HuH-7.5 (cell line): ENCODE results near the gene RDH13.
"Not testable (repeated sequence)": the region's sequence is repeated elsewhere in the genome, so short reads cannot be mapped to it uniquely, and the experiment has no call there.

Experiments
- DNase-seq: peaks from one replicate; pipeline ENCODE4 v3.0.0; 2011; ENCODE audit warnings: low spot score

The RDH13 gene, protein sequence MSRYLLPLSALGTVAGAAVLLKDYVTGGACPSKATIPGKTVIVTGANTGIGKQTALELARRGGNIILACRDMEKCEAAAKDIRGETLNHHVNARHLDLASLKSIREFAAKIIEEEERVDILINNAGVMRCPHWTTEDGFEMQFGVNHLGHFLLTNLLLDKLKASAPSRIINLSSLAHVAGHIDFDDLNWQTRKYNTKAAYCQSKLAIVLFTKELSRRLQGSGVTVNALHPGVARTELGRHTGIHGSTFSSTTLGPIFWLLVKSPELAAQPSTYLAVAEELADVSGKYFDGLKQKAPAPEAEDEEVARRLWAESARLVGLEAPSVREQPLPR

DNA sequence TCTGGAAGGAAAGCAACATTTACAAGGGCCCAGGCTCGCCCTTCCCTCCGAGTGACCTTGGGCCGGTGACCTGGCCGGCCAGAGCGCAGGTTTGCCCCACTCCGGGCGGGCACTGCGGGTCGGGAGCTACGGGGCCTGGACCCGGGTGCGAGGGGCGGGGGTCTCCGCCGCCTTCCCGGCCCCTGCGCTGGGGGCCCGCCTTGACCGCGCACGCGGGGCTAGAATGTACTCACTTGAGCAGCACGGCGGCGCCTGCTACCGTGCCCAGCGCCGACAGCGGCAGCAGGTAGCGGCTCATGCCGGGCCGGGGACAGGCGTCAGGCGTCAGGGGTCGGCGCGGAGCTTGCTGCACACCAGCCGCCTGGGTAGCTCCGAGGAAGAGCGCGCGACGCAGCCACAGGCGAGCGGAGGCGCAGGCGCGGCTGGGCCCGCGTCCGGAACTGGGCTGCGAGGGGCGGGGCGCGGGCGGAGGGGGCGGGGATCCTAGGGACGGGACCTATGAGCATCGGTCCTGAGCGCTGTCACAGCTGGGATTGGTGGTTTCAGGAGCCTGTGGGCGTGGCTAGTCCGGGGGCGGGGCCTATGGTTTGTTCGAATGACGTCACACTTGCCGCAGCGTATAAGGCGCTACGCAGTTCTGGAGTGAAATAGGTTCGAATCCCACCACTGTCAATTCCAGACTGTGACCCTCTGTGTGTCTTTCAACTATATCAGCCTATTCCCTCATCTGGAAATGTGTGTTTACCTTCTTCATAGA, at the start of gene RDH13:
RDH13 (minus strand) TSS at position 414 of the 757 bp plus-strand sequence; CDS start at position 298, 116 bp downstream.
- DNase-seq: peak; percentile 96

DNA sequence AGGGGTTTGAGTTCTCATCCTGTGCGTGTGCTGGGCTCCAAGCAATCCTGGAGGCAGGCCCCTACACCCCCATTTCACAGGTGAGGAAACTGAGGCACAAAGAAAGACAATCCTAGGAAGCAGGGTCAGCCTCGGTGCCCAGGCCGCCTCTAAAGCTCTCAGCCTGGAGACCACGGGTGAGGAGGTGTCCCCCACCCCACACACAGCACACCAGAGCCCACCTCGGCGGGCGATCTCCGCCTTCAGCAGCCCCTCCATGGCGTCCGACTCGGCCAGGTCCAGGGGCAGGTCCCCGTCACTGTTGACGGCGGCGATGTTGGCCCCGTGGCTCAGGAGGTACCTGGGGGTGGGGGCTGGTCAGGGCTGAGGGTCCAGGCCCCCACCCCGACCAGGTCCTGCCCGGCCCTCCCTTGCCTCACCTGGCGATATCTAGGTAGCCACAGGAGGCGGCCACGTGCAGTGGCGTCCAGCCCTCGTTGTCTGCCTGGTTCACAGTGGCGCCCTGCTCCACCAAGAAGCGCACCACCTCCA, 49.4 kb upstream of the RDH13 start:
- no peak for DNase-seq

DNA sequence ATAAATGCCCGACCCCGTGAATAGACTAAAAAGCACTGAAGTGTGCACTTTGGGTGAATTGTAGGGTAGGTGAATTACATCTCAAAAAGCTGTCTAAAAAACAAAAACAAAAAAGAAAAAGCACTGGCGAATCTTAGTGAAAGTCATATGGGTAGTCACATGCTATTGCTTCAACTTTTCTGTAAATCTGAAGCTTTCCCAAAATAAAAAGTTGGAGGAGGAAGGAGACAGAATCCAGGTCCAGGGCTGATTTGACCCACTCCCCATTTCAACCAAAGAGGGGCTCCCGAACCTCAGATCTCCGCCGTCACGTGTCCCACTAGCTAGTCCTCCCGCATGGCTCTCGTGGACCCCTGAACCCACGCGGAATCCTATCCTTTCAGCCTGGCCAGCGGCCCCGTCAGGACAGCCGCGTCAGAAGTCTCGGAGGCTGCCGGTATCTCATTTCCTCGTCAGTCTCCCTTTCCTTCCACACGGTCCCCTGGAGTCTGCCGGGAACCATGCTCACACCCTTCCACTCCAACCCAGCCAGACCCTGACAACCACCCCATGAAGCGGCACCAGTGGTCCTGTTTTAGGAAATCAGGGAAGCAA, 48.4 kb upstream of the RDH13 start:
- no peak for DNase-seq

DNA sequence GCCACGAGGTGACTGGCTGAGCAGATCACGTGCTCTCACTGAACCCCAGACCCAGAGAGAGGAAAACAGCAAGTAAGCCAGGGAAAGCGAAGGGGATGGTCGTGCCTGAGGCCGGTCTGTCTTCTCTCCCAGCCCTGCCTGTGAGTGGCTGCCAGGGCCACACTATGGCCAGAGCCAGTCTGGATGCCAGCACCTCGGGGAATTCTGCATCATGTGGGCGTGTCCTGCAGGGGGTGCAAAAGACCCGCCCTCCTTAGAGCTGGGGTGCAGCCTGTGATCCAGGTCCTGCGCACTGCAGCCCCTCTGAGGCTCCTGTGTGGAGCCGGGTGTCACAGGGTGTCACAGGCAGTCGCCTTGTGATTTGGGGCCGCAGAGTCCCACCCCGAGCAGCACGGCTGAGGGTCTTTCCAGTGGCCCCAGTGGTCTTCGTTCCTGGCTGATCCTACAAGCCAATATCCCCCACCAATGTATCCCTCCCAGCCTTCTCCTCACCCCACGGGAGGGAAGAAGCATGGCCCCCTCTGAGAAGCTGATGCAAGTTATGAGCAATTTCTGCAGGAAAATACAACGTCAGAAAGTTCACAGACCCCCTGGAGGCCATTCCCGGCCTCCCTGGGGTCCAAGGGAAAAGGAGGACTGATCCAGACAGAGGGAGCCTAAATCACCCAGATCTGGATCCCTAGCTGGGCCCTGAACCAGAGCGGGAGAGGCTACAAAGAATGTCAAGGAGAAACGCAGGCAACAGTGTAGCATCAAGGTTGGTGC, 46.8 kb upstream of the RDH13 start:
- DNase-seq: no peak

DNA sequence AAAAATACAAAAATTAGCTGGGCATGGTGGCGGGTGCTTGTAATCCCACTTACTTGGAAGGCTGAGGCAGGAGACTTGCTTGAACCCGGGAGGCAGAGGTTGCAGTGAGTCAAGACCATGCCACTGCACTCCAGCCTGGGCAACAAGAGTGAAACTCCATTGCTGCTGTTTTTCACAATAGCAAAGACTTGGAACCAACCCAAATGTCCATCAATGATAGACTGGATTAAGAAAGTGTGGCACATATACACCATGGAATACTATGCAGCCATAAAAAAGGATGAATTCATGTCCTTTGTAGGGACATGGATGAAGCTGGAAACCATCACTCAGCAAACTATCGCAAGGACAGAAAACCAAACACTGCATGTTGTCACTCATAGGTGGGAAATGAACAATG, 44.3 kb upstream of the RDH13 start:
- DNase-seq: not testable (repeated sequence)

DNA sequence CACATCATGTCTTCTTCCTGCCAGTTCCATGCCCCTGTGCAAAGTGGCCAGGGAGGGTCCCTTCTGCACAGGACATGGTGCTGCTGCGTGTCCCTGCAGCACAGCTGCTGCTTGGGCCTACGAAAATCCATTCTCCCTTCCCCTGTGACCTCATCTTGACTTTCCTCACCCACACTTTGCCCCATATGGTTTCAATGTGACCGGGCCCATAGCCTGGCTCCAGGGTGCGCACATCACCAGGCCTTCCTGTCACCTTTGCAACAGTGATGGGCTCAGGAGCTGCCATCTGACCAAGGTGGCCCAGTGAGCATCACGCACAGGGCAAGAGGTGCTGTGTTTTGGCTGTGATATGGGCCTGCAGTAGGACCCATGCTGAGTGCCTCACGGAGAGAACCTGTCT, 43.6 kb upstream of the RDH13 start:
- DNase-seq: no peak

DNA sequence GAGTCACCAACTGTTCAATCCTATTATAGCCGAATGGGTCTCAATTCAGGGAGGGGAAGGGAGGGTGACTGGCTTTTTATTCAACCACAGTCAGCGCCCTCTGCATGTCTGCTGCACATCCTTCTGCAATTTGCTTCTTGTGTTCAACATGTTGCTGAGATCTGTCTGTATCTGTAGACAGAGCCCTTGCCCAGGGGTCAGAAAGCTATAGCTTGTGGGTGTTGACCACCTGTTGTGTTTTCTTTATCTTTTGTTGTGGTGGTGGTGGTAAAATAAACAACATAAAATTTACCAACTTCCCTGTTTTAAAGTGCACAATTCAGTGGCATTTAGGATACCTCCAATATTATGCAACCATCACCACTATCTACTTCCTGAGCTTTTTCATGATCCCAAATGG, 42.3 kb upstream of the RDH13 start:
- DNase-seq: no peak

DNA sequence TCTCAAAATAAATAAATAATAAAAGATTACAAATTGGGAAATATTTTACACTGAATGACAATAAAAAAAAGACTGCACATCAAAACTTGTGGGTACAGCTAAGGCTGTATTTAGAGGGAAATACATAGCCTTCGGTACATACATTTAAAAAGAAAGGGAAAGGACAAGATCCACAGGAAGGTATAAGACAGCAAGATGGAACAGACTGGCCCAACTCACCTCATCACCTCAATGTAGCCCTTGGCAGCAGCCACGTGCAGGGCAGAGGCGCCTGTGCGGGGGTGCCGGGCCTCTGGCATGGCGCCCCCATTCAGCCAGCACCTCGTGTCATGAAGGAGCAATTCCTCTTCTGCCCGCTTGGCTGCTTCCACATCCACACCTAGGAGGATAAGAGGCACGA, 40.2 kb upstream of the RDH13 start:
- DNase-seq: no peak

DNA sequence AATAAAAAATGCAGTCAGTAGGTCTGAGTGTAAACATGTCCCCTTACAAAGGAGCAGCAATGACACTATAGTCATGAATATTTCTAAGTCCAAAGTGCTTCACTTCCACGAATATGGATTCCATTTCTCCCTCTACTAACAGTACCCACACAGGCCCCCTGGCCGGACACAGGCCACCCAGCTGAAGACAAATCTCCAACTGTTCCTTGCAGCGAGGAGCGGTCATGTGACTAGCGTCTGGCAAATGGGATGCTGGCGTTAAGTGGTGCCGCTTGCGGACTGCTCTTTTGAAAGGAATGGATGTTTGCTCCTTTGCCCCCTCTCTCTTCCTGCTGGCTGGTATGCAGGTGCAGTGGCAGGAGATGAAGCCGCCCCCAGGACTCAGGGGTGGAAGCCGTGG, 38.3 kb upstream of the RDH13 start:
- no peak for DNase-seq

DNA sequence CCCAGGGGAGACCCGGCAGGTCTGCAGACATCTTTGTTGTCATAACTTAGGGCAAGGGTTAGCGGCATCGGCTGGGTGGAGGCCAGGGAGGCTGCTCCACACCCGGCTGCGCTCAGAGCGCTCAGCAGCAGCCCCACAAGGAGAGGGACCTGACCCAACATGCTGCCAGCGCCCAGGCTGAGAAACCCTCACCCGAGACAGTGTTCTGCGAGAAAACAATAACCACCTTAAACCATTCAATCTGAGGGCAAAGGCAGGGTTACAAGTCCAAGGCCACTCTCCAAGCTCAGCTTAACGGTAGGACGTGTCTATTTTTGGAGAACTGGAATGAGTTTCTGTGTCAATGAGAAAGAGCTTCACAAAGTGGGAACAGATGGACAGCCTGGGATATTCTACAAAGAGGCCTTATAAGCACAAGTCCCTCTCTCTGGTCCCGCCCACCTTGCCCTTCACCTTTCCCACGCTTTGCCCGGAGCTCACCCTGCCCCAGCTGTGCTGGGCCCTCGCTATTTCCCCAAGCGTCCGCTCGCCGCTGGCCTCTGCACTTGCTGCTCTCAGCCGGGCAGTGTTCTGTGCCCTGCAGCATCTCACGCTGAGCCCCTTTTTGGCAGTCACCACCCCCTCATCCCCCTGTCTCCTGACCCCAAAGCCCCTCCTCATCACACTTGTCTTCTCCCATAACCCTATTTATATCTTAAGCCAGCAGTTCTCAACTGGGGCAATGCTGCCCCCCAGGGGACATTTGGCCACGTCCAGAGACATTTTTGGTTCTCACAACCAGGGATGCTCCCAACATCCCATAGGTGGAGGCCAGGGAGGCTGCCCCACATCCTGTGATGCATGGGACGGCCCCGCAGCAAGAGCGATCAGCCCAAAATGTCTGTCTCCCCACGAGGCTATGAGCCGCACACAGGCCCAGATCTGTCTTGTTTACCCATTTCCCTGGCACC, 36.9 kb upstream of the RDH13 start:
- no peak for DNase-seq

DNA sequence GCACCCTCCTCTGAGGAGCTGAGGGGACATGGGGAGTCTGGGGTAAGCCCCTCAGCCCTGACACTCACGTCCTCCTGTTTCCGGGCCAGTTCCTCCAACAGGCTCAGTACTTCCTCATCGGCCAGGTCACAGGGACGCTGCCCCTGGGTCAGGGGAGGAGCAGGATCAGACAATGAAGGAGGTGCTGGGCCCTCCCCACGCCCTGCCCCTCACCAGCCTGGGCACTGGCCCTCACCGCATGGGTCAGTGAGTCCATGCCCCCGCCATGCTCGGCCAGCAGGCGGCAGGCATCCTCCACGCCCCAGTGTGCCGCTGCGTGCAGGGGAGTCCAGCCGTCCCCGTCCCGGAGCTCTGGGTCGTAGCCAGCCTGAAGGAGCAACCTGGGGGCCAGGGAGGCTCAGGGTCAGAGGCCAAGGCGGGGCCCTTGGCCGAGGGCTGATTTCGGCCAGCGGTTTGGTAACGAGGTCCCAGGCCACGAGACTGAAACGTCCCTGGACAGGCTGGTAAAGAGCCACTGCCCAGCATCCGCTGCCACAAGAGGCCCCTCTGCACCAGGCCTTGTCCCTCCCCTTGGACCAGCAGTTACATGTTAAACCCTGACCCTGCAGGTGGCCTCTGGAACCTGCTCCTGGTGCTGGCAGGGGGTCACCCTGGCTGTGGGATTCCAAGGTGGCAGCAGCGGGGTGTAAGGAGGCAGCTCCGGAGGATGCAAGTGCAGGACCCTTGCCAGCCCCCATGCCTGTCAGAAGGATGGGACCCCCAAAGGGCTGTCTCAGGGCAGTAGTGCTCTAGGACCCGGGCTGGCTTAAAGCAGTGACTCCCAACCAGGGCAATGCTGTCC, 36.0 kb upstream of the RDH13 start:
- DNase-seq: no peak

DNA sequence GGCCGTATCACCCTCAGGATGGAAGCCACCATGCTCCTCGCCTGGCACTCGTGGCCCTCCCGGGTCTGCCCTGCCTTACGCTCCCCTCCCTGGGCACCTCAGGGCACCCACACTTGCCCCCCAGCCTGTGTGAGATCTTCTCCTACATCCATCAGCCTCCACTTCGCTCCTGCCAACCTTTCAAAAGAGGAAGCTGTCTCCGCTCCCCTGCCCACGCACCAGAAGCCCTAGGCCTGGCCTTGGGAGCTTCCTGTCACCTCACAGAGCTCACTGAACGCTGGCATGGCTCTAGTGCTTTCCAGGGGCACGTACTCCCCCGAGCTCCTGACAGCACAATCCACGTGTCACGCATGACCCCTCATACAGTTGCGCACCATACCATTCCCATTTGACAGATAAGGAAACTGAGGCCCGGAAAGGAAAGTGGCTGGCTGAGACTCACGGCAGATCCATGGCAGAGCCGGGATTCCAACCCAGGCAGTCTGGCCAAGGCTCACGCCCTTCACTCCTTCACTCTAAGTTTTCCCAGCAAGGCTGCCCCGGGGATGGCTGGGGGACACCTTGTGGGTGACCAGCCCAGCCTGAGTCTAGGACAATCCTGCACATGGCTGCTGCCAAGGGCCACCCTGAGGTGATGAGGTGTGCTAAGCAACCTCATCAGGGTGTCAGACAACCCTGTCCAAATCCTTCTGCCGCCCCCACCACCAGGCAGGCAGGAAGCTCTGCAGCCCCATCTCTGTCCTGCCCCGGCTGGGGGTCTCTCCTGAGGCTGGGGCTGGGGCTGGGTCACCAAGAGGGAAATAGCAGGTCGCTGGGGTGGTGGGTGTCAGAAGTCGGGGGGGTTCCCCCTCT, 35.1 kb upstream of the RDH13 start:
- DNase-seq: no peak

DNA sequence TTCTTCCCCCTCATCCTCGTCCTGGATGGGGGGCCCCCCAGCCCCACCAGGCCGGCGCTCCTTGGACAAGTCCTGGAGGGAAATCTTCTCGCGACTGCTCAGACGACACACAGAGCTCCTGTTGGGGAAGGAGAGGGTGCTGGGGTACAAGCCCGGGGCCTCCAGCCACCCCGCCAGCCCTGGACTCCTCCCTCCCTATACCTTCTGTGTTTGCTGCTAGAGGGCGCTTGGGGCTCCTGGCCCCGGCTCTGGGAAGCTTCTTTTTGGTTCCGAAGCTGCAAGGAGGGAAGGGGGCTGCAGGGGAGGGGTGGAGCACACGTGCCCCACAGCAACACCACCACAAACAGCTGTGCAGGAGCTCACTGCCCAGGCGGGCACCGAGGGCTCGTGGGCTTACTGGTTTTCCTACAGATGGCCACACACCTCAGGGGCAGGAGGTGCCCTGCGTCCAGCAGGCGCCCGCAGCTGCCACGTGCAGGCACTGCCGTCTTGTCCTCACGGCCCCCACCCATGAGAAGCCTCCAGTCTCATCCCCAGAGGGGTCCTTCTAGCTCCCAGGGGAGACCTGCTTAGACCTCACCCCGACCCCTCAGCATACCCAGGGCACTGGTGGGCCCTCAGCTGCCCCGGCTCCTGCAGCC, 33.2 kb upstream of the RDH13 start:
- no peak for DNase-seq

DNA sequence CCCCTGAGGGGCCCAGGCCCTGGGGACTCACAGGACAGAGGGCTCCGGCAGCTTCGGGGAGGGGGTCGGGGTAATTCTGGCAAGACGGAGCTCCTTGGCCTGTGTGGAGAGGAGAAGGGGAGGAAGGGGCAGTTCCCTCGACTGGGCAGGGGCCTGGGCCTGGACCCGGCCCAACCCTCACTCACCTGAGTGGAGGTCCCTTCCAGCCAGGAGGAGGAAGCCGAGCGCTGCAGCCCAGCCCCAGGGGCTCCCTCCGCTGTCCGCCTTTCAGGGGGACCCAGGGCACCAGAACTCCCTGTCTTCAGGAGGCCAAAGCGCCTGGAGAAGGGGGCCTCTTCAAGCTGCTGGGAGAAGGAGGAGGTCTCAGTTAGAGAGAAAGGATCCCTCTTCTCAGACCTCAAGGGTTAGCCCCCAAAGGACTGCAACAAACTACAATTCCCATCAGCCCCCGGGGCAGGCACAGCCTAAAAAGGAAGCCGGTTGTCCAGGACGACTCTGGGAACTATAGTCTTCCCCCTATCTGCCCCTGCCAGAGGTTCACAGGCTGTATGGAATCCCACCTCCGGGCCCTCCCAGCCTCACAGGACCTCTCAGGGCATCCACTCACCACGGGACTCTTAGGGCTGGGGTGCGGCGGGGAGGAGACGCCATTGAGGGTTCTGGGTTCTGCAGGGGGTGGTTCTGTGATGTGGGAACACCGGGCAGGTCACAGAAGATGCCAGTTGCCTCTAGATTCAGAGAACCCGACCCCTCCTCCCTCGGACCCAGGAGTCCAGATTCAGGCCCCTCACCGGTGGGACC, 32.5 kb upstream of the RDH13 start:
- no peak for DNase-seq

DNA sequence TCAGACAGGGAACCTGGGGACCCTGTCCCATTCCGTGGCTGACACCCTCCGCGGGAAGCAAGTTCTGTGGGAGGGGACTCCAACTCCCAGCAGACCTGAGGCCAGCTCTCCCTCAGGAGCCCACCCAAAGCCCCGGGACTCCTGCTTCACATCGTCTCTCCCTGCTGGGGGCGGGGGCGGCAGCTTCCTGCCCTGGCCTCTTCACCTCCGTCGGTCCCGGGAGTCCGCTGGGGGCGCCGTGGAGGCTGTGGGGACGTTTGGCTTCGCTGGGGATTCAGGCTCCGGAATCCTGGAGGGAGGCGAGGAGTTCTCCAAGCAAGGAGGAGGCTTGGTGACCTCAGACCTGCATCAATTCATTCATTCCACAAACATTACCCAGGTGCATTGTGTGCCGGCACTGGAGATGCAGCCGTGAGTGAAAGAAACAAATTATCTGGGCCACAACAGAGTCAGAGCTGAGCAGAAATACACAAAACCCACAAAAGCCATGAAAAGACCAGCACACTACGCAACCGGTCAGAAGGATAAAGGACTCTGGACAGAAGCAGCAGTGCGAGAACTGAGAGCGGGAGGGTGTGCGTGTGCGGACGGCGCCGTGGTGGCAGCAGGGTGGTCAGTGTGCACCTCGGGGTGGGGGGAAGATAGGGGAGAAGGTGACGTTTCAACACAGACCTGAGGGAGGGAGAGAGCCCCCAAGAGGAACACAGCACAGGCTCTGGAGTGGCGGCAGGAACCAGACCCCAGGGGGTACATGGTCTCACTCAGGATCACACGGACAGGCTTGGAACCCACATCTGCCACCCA, 31.7 kb upstream of the RDH13 start:
- no peak for DNase-seq

DNA sequence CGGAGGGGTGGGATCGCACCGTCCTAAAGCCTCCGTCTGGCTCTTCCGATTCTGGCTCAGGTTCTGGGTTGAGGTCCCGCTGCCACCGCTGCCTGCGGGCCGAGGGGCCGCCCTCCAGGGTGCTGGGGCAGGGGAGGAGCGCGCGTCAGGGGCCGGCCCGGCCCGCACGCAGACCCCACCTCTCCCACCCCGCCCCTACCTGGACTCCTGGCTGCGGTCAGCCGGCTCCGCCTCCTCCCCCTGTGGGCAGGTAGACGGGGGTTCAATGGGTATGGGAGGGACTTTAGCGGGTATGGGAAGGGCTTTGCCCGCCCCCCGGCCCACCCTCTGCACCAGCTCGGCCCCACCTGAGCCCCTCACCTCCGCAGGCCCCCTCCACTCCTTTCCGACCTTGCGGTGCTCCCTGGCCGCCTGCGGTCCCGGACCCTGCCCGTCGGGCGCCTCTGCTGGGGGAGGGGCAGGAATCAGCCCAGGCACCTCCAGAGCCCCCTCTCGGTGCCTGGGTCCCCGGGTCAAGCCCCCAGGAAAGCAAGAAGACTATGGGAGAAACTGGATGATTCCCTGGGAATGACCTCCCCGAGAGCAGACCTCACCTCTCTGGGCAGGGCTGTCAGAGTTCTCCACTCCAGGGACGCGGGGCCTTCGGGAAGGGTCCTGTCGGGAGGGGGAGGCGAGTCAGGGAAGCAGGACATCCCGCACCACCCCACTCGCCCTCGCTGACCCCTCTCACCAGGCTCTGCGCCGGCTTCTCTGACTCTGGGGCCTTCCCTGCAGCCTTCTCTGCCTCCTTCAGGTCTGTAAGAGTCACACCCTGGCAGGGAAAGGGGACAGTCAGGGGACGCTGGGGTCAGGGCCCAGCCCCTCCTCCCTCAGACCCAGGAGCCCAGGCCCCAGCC, 29.7 kb upstream of the RDH13 start:
- no peak for DNase-seq
